ENCODE data around the gene PCCA. TPM values are rescaled to one million over a fixed set of nuclear protein-coding genes. Genes with fewer than 3 reads are reported as not detected.
"Not testable (repeated sequence)": the region's sequence is repeated elsewhere in the genome, so short reads cannot be mapped to it uniquely, and the experiment has no call there.

PCCA gene
- total RNA-seq, 1 donor from 2014 or later, result 44.9 TPM

DNA sequence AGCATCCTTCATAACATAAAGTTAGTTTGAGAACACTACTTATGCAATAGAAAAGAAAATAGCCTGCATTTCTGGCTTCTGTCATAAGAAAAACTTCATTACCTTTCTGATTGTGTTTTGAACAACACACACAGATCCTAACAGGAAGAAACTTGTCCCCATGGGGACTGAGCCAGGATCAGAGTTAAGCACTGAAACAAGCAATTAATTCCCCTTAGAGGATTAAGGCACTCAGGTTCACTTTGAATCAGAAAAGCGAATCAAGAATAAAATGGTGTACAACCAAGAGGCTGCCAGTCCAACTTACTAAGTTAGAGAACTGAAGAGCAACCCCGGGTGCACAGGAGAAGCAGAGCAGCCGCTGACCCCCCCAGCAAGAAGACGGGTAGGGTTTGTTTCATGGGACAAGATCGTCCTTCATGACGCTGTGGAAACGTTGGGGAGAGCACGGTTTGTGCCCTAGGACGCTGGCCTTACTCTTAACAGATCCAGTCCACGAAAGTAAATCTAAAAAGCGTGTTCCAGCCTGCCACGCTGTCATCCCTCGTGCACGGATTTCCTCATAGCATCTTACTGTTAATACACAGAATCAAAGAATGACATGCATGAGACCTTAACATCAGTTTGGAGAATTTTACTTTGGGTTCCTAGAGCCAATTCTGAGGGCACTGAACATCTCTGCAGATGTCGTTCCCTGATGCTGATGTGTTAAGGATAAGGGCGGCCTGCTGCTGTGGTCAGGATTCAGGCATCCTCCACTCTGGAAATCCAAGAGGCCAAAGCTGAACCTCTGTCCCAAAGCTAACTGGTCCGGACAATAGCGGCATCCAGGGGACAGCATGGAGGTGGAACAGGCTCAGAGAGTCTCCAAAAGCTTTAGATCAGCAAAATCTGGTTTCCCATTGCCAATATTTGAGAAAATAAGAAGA is 453.3 kb downstream of the PCCA start:
- DNase-seq (ENCODE audit: low spot score), result no peak

GRCh38 chr13:100542826-100543156 is 453.9 kb downstream of the PCCA start:
- DNase-seq (ENCODE audit: low spot score), result no peak

DNA sequence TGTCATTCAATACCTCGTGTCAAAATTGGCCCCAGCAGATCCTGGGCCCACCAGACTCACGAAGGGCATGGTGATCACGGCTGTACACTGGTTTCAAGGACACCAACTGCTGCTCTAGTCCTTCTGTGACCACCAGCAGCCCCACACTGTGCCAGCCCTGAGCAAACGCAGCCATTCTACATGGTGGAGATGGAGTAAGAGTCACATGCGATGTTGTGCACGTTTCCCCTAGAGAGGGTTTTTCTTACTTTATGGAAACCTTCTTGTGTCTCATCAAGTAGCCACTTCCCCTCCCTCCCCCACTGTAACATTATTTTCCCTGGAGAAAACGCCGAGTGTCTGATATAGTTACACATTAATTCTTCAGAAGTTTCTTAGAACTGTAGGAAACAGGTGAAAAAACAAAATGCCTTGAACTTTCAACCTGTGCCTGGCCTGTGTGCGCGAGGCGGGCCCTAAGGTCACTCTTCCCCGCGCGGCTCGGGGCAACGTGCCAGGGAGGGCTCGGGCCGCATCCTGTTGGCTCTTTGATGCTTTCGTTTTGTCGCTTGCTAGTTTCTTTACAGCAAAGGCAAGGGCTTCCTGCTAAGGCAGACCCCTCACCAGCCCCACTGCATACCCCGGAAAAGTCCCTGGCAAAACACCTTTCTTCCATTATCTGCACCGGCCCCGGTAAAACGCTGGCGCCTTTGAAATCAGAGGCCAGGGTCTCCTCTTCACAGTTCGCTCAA is 455.1 kb downstream of the PCCA start:
- no peak for DNase-seq (ENCODE audit: low spot score)

GRCh38 chr13:100544866-100545683 is 456.2 kb downstream of the PCCA start:
- peak; percentile 23 for DNase-seq (ENCODE audit: low spot score)

DNA sequence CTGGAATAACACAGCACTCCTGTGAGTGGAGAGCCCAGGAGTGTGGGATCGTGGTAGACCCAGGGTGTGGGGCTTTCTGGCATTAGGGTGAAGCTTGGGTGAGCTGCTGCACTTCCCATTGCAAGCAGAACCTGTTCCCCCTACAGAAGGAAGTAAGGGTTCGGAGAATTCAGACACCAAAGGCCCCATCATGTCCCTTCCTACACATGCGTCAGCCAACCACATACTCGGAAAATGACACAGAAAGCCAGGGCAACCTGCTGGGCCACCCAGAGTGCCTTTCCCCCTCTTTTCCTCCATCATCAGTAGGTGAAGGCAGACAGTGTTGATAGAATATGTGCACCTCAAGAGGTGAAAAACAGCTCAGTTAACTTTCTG is 456.8 kb downstream of the PCCA start:
- DNase-seq (ENCODE audit: low spot score), result no peak

DNA sequence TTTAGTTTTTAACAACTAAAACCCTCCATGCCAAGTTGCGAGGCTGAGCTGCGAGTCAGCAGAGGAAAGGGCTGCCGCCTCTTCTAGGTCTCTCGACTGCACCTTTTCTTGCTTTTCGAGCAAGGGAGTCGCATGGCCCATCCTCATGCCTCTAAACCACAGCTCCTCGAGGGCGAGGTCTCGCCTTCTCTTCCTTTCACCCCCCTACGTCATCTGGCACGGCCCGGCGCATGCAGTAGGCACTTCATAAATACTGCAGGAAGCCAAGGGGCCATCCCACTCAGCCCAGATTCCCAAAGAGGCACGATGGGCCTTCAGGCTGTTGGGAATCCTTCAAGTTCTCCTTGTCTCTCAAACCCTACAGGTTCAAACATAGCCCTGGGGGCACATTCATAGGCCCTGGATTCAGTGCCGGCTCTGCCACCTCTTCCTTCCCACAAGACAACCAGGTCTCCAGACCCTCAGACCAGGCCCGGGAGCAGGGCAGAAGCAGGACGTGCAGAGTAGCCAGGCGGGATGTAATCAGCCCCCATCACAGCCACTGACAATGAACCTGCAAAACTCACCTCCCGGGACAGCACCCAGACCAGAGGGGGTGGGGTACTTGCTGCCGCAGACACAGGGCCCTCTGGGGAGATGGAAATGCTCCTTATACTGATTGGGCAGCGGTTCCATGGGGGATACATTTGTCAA is 458.0 kb downstream of the PCCA start:
- DNase-seq (ENCODE audit: low spot score), result no peak

GRCh38 chr13:100547791-100548201 is 458.9 kb downstream of the PCCA start:
- no peak for DNase-seq (ENCODE audit: low spot score)

DNA sequence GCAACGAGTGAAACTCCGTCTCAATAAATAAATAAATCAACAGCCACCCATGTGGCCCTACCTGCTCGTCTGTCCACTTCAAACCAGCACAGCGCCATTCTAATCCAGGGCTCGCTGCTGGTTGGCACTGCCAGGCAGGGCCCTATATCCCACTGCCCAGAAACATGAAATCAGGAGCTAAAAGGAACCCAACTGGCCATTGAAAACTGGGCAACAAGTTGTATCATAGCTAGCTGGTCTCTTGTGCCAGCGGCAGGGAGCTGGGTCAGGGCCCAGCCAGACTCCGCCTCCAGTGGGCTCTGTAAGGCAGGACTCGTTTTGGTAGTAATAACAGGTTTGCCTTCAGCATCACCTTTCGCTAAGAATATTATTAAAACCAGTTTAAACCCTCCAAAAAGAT is 460.4 kb downstream of the PCCA start:
- DNase-seq (ENCODE audit: low spot score), result no peak

DNA sequence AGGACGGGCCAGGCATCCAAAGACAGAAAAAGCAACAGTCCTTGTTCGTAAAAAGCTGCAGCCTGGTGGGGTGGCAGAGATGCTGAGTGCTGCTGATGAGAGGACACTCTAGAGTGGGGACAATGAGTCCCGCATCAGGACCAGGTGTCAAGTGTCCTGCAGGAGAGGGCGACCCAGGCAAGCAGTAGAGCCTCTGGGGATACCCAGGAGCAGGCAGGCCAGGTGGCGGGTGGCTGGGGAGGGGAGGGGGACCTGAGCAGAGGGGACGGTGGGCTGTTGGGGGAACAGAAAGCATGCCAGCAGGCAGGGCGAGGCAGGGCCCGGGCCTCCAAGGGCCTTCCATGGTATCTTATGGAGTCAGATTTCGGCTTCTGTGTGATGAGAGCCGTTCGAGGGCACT is 463.9 kb downstream of the PCCA start:
- no peak for DNase-seq (ENCODE audit: low spot score)

GRCh38 chr13:100559886-100560285 is 471.0 kb downstream of the PCCA start:
- DNase-seq (ENCODE audit: low spot score), result no peak

- no peak for DNase-seq (ENCODE audit: low spot score)
Measured at GRCh38 chr13:100560498-100561157, 471.7 kb downstream of the PCCA start.

DNA sequence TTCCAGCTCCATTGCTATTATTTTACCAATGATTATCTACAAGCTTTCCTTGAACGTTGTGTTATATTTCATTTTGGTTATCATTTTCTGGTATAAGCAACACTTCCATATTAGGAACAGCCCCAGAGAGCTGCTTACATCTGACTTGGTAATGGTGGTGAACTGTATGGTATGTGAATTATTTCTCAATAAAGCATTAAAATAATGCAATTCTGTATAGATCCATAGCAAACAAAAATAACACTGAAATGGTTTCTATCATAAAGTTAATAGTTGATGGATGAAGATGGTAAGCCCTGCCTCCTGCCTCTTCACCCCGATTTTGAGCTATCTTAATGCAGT is 472.2 kb downstream of the PCCA start:
- DNase-seq (ENCODE audit: low spot score), result no peak

DNA sequence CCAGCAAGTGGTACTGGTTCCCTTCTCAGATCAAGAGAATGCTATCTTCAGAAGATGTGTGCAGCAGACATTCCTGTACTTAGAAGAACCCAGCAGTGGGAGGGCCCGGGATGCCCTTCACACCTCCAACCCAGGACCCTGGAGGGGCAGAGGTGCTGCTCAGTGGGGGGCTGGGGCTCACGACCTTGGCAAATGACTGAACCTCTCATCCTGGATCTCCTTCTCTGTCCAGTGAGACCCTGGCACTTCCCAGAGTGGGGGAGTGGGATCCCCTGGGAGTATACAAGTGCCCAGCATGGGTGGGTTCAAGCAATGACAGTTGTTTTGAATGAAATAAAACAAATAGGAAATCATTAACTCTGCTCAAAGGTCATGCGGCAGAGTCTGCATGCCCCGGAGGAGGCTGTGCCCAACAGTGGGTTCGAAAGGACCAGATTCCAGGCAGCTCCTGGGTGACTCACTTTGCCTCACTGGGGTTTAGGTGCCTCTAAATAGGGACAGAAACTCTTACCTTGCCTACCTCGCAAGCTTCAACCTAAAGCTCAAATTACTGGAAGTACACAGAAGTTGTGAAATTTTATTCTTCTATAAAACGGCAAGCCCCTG is 472.8 kb downstream of the PCCA start:
- DNase-seq (ENCODE audit: low spot score), result no peak

- DNase-seq (ENCODE audit: low spot score), result no peak
Measured at GRCh38 chr13:100563779-100564178, 474.9 kb downstream of the PCCA start.

DNA sequence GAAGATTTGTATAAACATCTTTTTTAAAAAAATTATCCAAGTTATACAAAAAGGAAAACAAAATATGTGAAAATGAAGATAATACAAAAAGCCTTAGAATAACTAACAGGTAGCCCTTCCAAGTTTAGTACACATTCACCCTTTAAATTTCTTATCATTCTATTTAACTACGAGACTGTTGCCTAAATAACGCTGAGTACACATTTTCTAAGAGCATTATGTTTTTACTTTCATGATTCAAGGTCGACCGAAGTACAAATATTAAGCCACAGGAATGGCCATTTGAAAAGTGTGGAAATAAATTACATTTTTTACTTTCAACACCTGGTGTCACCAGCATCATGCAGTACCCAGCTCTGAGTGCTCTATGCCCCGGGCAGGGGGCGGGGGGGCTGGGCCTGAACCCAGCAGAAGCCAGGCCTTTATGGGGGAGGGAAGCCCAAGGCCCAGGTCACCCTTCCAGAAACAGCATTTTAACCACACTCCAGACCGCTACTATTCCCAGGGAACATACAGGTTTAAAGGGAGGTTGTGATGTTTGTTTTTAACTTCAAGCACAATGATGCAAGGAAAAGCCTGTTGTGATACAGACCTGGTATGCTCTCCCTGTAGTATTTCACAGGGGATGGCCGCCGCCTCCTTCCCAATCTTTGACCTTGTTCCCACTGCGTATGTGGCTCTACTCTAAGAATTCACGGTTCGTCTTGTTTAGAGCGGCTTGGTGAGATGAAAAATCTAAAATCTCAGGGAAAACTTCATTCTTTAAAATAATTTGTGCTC is 475.7 kb downstream of the PCCA start:
- DNase-seq (ENCODE audit: low spot score), result no peak

DNA sequence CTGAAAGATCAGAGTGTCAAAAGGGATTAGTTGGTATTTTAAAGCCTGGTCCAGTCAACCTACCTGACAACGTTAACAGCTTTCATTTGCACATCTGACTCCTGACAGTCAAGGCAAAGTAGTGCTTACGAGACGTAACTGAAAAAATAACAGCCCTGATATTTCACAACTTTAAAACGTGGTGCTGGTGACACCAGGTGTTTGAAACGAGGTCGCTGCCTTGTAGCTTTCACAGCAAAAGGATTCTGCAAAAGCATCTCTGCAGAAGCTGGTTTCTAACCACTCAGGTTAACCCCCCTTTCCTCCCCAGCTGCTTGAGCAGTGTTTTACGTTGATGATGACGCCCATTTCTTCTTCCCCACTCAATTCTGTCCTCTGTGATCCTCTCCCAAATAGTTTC is 476.4 kb downstream of the PCCA start:
- no peak for DNase-seq (ENCODE audit: low spot score)

GRCh38 chr13:100566543-100566942 is 477.6 kb downstream of the PCCA start:
- no peak for DNase-seq (ENCODE audit: low spot score)

DNA sequence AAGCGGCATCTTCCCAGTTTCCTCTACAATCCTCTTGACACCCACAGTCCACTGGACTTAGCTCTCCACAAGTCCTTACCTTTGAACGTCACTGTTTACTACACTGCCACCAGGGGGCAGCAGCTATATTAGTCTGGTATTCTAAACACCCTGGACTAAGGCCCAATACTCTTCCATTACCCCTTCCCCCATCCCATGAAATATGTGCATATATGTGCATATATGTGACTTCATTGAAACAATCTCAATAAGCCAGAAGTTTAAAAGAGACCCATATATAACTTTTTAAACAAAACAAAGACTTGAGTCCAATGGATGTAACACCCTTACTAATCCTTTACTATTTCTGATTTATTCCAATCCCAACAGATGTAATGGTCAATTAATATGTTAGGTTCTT is 484.2 kb downstream of the PCCA start:
- DNase-seq (ENCODE audit: low spot score), result peak; percentile 69

DNA sequence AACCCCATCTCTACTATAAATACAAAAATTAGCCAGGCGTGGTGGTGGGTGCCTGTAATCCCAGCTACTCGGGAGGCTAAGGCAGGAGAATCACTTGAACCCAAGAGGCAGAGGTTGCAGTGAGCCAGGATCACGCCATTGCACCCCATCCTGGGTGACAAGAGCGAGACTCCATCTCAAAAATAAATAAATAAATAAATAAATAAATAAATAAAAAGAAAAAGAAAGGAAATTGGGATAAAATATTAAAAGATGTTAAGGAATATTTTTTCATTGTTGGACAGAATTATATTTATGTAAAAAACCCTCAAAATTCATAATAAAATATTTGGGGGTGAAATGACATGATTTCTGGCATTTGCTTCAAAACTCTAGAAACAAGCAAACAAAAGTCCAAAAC is 488.3 kb downstream of the PCCA start:
- DNase-seq (ENCODE audit: low spot score), result not testable (repeated sequence)
